OCI-LY1 (cell line): Measurements from ENCODE around the gene AGTPBP1.

Experiments used
- EZH2 ChIP-seq: fragments of 200-600 bp; sonication (generic), shearing (Covaris generic); IDR thresholded peaks from 2 replicates; pipeline ENCODE4 v1.8.0; 2017; ENCODE audit warnings: borderline replicate concordance, mixed run types, mild to moderate bottlenecking, antibody characterized with exemption, low read length, moderate library complexity, mixed read lengths
- TF ChIP-seq, protein P1 (sequence below): fragments of 200-600 bp; sonication (generic), shearing (Covaris generic); IDR thresholded peaks from 2 replicates; pipeline ENCODE4 v1.5.1; 2017; ENCODE audit warnings: mild to moderate bottlenecking, antibody characterized with exemption, low read length, moderate library complexity, mixed read lengths

DNA sequence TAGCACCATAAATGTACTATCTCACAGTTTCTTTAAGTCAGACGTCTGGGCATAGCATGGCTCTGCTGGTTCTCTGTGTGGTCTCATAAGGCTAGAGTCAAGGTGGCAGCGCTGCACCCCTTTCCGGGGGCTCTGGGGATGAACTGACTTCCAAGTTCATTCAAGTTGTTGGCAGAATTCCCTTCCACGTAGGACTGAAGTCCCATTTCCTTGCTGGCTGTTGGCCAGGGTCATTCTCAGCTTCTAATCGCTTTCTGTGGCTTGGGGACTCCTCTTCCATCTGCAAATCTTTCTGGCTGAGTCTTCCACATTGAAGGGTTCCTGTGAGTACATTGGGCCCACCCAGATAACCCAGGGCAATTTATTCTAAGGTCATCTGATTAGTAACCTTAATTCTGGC is 211.0 kb downstream of the AGTPBP1 start:
- TF ChIP-seq, protein P1, sequence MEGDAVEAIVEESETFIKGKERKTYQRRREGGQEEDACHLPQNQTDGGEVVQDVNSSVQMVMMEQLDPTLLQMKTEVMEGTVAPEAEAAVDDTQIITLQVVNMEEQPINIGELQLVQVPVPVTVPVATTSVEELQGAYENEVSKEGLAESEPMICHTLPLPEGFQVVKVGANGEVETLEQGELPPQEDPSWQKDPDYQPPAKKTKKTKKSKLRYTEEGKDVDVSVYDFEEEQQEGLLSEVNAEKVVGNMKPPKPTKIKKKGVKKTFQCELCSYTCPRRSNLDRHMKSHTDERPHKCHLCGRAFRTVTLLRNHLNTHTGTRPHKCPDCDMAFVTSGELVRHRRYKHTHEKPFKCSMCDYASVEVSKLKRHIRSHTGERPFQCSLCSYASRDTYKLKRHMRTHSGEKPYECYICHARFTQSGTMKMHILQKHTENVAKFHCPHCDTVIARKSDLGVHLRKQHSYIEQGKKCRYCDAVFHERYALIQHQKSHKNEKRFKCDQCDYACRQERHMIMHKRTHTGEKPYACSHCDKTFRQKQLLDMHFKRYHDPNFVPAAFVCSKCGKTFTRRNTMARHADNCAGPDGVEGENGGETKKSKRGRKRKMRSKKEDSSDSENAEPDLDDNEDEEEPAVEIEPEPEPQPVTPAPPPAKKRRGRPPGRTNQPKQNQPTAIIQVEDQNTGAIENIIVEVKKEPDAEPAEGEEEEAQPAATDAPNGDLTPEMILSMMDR = no peak
- TF ChIP-seq EZH2 = no peak
